K562 (cell line): ENCODE measurements around the gene PPIL4. TPM values are rescaled to one million over a fixed set of nuclear protein-coding genes. Genes with fewer than 3 reads are reported as not detected.

Source experiments
- ERF ChIP-seq: fragments of 450-650 bp; formaldehyde crosslinking; IDR thresholded peaks from 2 replicates; pipeline ENCODE4 v1.4.0; 2020; ENCODE audit warnings: mild to moderate bottlenecking, mixed read lengths
- GATA2 ChIP-seq: sonication (generic); formaldehyde crosslinking; IDR thresholded peaks from 2 replicates; pipeline ENCODE4 v1.4.0; 2020; ENCODE audit warnings: mild to moderate bottlenecking, missing genetic modification reagents
- GTF2E2 ChIP-seq: fragments of 200-800 bp; sonication (Bioruptor generic); IDR thresholded peaks from 2 replicates; pipeline ENCODE4 v1.6.1; 2016; ENCODE audit warnings: missing genetic modification characterization, missing compliant biosample characterization
- HEY1 ChIP-seq: fragments of 250-450 bp; sonication (Bioruptor Pico); IDR thresholded peaks from 2 replicates; pipeline ENCODE4 v1.5.0; 2020; ENCODE audit warnings: mild to moderate bottlenecking, moderate library complexity, borderline replicate concordance
- JUND ChIP-seq, 2 experiments: IDR thresholded peaks; 2 replicates in 1 of 2; 3 replicates in 1 of 2; pipeline ENCODE4 v1.6.1; 2011; ENCODE audit warnings: borderline replicate concordance in 2 of 2, low read depth in 2 of 2, low read length in 2 of 2, improper control_type of control experiment in 1 of 2, missing biosample characterization in 1 of 2, missing genetic modification characterization in 1 of 2, missing genetic modification reagents in 1 of 2
- MXD1 ChIP-seq: fragments of 250-450 bp; sonication (Bioruptor Pico); IDR thresholded peaks from 2 replicates; pipeline ENCODE4 v1.8.0; 2021; ENCODE audit warnings: borderline replicate concordance, mild to moderate bottlenecking, moderate library complexity; ENCODE audit not compliant: poor library complexity, severe bottlenecking
- RBFOX2 ChIP-seq: fragments of 200-400 bp; formaldehyde crosslinking; IDR thresholded peaks from 2 replicates; pipeline ENCODE4 v1.6.1; 2017; ENCODE audit warnings: low read depth, mild to moderate bottlenecking, low read length, moderate library complexity
- SIRT6 ChIP-seq: IDR thresholded peaks from one replicate; pipeline ENCODE4 v1.6.1; 2012; ENCODE audit warnings: low read depth, mild to moderate bottlenecking, control low read depth, inconsistent platforms, low read length, moderate library complexity
- SMAD2 ChIP-seq: fragments of 150-350 bp; IDR thresholded peaks from 2 replicates; pipeline ENCODE4 v1.6.1; 2014; ENCODE audit warnings: low read depth, mild to moderate bottlenecking, low read length
- SMAD3 ChIP-seq: fragments of 450-650 bp; formaldehyde crosslinking; conservative IDR thresholded peaks from 2 replicates; pipeline ENCODE4 v1.4.0; 2020; ENCODE audit warnings: mild to moderate bottlenecking
- STAT6 ChIP-seq: sonication (generic); formaldehyde crosslinking; IDR thresholded peaks from 2 replicates; pipeline ENCODE4 v1.8.1; 2023; ENCODE audit warnings: mild to moderate bottlenecking, missing genetic modification reagents
- TRIM28 ChIP-seq: fragments of 450-650 bp; IDR thresholded peaks from 2 replicates; pipeline ENCODE4 v1.6.1; 2017
- XRCC4 ChIP-seq: IDR thresholded peaks from one replicate; pipeline ENCODE4 v1.6.1; 2011; ENCODE audit not compliant: insufficient read depth, insufficient read length; ENCODE audit errors: extremely low read depth
- ZBTB12 ChIP-seq: fragments of 250-450 bp; sonication (Bioruptor Pico); IDR thresholded peaks from 2 replicates; pipeline ENCODE4 v1.4.0; 2020
- ZNF175 ChIP-seq: fragments of 200-800 bp; sonication (Bioruptor generic); IDR thresholded peaks from 2 replicates; pipeline ENCODE4 v1.6.1; 2016; ENCODE audit warnings: low read depth, mild to moderate bottlenecking, missing genetic modification characterization, missing compliant biosample characterization
- ZNF324 ChIP-seq: fragments of 250-450 bp; sonication (Bioruptor Pico); IDR thresholded peaks from 2 replicates; pipeline ENCODE4 v1.4.0; 2020; ENCODE audit warnings: mild to moderate bottlenecking
- ZNF408 ChIP-seq: fragments of 250-450 bp; sonication (Bioruptor Pico); IDR thresholded peaks from 2 replicates; pipeline ENCODE4 v1.4.0; 2020; ENCODE audit warnings: low read depth, mild to moderate bottlenecking, moderate library complexity
- ZNF57 ChIP-seq: fragments of 450-650 bp; formaldehyde crosslinking; IDR thresholded peaks from 2 replicates; pipeline ENCODE4 v1.4.0; 2020; ENCODE audit warnings: mild to moderate bottlenecking, moderate library complexity
- ZNF785 ChIP-seq: fragments of 250-450 bp; sonication (Bioruptor Pico); IDR thresholded peaks from 2 replicates; pipeline ENCODE4 v1.4.0; 2020; ENCODE audit warnings: mild to moderate bottlenecking
- polyA plus RNA-seq, 8 experiments: library from polyadenylated mRNA; depleted of rRNA in 4 of 8; stranded (reverse) in 5 of 8; unstranded in 3 of 8; fragments of >200 nt; fragmentation: Nextera tagmentation in 2 of 8; fragmentation: Illumina TruSeq in 1 of 8; extraction: Ambion mirVana in 2 of 8; extraction: Trizol in 1 of 8; gene quantifications; 2 replicates each; pipeline versions ENCODE4 v1.2.1 to v1.2.3, GENCODE V29; 2011 to 2014; ENCODE audit warnings: inconsistent platforms in 1 of 8, missing spikeins in 1 of 8
- total RNA-seq, 7 experiments: library from RNA; depleted of rRNA in 6 of 7; stranded (reverse); fragments of >200 nt in 6 of 7; fragmentation: Illumina TruSeq in 2 of 7; extraction: Trizol in 2 of 7; gene quantifications; 2 replicates each; pipeline versions ENCODE4 v1.2.1 to v1.2.3, GENCODE V29; 2011 to 2021; ENCODE audit warnings: low replicate concordance in 1 of 7
- TF ChIP-seq, protein P1 (sequence below), 2 experiments: fragments of 250-450 bp in 1 of 2; fragments of 450-650 bp in 1 of 2; sonication (Bioruptor Pico) in 1 of 2; IDR thresholded peaks; 2 replicates each; pipeline versions ENCODE4 v1.6.1 to v1.8.0; 2016 to 2021; ENCODE audit warnings: mild to moderate bottlenecking in 2 of 2, moderate library complexity in 2 of 2, missing compliant biosample characterization in 1 of 2, missing genetic modification characterization in 1 of 2
- TF ChIP-seq, protein P2 (sequence below): fragments of 250-450 bp; sonication (Bioruptor Pico); IDR thresholded peaks from 2 replicates; pipeline ENCODE4 v1.8.0; 2021; ENCODE audit warnings: mild to moderate bottlenecking, moderate library complexity

The PPIL4 gene
- total and polyA plus RNA-seq, 9 of the 15 experiments (the other 6 are each of a cell fraction or from before 2014, with no cell fraction given) = 14.5 to 55.2 (median 45.9) TPM

DNA sequence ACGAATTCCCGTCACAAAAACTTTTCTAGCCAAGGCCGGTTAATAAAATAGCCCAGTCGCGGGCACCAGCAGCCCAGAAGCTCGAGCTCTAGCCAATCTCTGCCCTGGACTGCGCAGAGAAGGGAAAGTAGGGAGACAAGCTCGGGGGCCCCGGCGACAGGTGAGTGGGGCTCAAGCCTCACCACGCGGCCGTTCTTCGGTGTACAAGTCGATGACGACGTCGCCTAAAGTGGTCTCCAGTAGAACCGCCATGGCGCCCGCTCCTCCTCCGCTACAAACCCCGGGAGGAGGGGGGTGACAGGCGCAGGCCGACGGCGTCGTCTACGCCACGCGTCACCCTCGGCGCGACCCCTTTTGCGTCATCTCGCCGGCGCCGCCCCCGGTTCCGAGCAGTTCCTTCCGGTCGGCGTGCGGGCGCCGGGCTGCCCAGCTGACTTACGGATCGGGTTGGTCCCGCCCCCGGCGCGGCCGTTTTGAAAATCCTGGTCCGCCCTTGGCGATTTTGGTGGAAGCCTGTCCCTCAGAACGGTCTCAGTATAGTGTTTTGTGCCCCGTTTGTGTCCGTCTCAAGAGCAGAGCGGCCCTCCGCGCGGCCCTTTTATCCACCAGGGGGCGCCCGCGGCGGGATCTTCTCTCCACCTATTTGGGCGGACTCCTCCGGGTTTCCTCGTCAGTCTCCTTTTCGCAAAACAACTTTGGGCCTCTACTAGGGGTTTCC, at the start of gene PPIL4 (continued):
- TF ChIP-seq ZNF785 (CRISPR knock-in tag) (no peak), ZNF175 (CRISPR knock-in tag) (no peak), STAT6 (no peak), SMAD3 (CRISPR knock-in tag) (no peak), GATA2 (no peak; the same call in 1 of the 2 replicates), RBFOX2 (peak; percentile 99), SMAD2 (no peak), ZNF324 (CRISPR knock-in tag) (no peak), ZNF57 (CRISPR knock-in tag) (no peak; the same call in 1 of the 2 replicates), ZBTB12 (CRISPR knock-in tag) (peak; percentile 100), ERF (no peak), ZNF408 (CRISPR knock-in tag) (no peak), HEY1 (no peak), MXD1 (CRISPR knock-in tag) (peak; percentile 70), JUND (IDR thresholded peaks at IDR 0.05; ENCODE audit: borderline replicate concordance, low read depth, low read length) (peak; percentile 87), JUND (tag; IDR thresholded peaks at IDR 0.05; ENCODE audit: borderline replicate concordance, low read depth, low read length) (peak; percentile 31; the same call in 1 of the 3 replicates), XRCC4 (no peak), SIRT6 (no peak), TRIM28 (peak; percentile 24; the same call in 1 of the 2 replicates), GTF2E2 (tag) (peak; percentile 68)
- TF ChIP-seq, protein P1, sequence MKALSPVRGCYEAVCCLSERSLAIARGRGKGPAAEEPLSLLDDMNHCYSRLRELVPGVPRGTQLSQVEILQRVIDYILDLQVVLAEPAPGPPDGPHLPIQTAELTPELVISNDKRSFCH (CRISPR knock-in tag; IDR thresholded peaks at IDR 0.05) = no peak
- TF ChIP-seq, protein P1 (tag; IDR thresholded peaks at IDR 0.05) = peak; percentile 36; the same call in 1 of the 2 replicates
- TF ChIP-seq, protein P2, sequence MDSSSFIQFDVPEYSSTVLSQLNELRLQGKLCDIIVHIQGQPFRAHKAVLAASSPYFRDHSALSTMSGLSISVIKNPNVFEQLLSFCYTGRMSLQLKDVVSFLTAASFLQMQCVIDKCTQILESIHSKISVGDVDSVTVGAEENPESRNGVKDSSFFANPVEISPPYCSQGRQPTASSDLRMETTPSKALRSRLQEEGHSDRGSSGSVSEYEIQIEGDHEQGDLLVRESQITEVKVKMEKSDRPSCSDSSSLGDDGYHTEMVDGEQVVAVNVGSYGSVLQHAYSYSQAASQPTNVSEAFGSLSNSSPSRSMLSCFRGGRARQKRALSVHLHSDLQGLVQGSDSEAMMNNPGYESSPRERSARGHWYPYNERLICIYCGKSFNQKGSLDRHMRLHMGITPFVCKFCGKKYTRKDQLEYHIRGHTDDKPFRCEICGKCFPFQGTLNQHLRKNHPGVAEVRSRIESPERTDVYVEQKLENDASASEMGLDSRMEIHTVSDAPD = no peak
